ENCODE data around the gene TIMP2.

The TIMP2 gene

DNA sequence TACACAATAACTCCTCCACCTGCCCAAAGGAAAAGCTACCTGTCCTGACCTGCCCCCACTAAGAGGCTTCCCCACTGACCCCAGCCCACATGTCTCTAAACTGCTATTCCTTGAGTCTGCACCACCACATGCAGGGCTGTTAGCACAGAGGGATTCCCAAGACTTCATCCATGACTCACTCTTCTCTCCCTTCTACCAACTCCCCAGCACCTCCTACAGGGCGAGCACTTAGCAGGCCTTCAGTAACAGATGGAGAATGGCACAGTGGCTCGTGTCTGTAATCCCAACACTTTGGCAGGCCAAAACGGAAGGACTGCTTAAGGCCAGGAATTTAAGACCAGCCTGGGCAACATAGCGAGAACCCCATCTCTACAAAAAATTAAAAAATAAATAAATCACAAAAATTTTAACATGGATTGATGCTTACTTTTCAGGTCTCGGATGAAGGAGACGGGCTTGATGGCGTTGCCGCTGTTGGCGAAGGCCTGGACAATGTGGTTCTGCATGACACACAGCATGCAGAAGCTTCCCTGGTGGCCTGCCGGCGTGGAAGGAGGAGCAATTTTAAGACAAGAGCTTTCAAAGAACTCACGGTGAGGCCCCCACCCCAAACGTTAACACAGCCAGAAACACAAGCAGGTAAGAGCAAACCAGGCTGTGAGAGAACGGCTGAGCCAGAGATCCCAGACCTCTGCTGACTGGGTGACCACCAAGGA, 96.6 kb downstream of the TIMP2 start:
- Histone ChIP-seq H3K9ac (ENCODE audit: low read depth, low read length) (no peak overlapping the region), H3K9me3 (ENCODE audit: control insufficient read depth, insufficient read depth, low read length) (no peaks in the 10 kb centered on the region), H3K4me1 (ENCODE audit: control insufficient read depth, insufficient read depth, low read length) (no peaks in the 10 kb centered on the region), H3K36me3 (ENCODE audit: control insufficient read depth, insufficient read depth, low read length) (peaks cover 98% of the 10 kb centered on the region), H3K27me3 (ENCODE audit: control insufficient read depth, insufficient read depth, low read length) (no peaks in the 10 kb centered on the region), H3K4me3 (ENCODE audit: low read depth, low read length) (no peak overlapping the region), H3K27ac (ENCODE audit: low read depth, low read length) (no peak overlapping the region)

- no peaks in the 10 kb centered on the region for H3K9me3 ChIP-seq (ENCODE audit: control insufficient read depth, insufficient read depth, low read length)
- peaks cover 98% of the 10 kb centered on the region for H3K36me3 ChIP-seq (ENCODE audit: control insufficient read depth, insufficient read depth, low read length)
- H3K9ac ChIP-seq (ENCODE audit: low read depth, low read length) = no peak overlapping the region
- no peaks in the 10 kb centered on the region for H3K27me3 ChIP-seq (ENCODE audit: control insufficient read depth, insufficient read depth, low read length)
- H3K4me1 ChIP-seq (ENCODE audit: control insufficient read depth, insufficient read depth, low read length) = no peaks in the 10 kb centered on the region
- no peak overlapping the region for H3K4me3 ChIP-seq (ENCODE audit: low read depth, low read length)
- H3K27ac ChIP-seq (ENCODE audit: low read depth, low read length) = no peak overlapping the region
These were observed 98.2 kb downstream of the TIMP2 start for GRCh38 chr17:78826836-78827509.

DNA sequence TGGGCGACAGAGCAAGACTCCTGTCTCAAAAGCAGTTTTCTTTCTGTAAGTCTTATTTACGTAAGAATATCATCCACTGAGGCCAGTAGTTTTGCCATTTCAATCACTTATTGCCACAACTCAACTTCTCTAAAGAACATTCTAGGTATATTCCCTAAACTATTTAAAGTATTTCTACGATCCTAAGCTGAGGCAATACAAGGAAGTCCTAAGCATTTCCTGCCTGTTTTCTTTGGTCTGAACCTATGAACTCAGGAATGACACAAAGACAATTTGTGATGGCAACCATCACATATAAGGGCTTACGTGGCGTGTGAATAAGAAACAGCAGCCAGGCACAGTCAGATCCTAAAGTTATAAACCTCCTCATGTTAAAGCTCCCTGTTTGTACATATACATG, 98.8 kb downstream of the TIMP2 start:
- Histone ChIP-seq H3K4me1 (ENCODE audit: control insufficient read depth, insufficient read depth, low read length) (no peaks in the 10 kb centered on the region), H3K4me3 (ENCODE audit: low read depth, low read length) (no peak overlapping the region), H3K27me3 (ENCODE audit: control insufficient read depth, insufficient read depth, low read length) (no peaks in the 10 kb centered on the region), H3K36me3 (ENCODE audit: control insufficient read depth, insufficient read depth, low read length) (peaks cover 98% of the 10 kb centered on the region), H3K9ac (ENCODE audit: low read depth, low read length) (no peak overlapping the region), H3K9me3 (ENCODE audit: control insufficient read depth, insufficient read depth, low read length) (no peaks in the 10 kb centered on the region), H3K27ac (ENCODE audit: low read depth, low read length) (no peak overlapping the region)

DNA sequence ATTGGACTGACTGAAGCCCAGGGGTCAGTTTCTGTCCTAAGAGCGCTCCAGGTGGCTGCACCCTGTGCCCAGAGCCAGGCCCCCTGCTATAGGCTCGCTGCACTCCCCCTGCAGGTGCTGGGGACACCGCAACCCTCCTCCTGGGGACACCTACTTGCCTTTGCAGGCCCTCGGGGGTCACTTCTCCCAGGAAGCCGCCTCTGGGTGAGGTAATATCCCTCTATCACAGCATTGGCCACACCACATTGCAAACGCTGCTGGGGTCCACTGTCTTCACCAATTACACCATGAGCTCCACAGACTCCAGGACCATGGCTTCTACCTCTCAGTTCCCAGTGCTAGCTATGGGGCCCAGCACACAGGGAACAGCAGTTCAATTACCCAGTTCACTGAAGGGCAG, 99.5 kb downstream of the TIMP2 start:
- Histone ChIP-seq H3K36me3 (ENCODE audit: control insufficient read depth, insufficient read depth, low read length) (peaks cover 98% of the 10 kb centered on the region), H3K4me3 (ENCODE audit: low read depth, low read length) (no peak overlapping the region), H3K9me3 (ENCODE audit: control insufficient read depth, insufficient read depth, low read length) (no peaks in the 10 kb centered on the region), H3K9ac (ENCODE audit: low read depth, low read length) (no peak overlapping the region), H3K4me1 (ENCODE audit: control insufficient read depth, insufficient read depth, low read length) (no peaks in the 10 kb centered on the region), H3K27ac (ENCODE audit: low read depth, low read length) (no peak overlapping the region), H3K27me3 (ENCODE audit: control insufficient read depth, insufficient read depth, low read length) (no peaks in the 10 kb centered on the region)

DNA sequence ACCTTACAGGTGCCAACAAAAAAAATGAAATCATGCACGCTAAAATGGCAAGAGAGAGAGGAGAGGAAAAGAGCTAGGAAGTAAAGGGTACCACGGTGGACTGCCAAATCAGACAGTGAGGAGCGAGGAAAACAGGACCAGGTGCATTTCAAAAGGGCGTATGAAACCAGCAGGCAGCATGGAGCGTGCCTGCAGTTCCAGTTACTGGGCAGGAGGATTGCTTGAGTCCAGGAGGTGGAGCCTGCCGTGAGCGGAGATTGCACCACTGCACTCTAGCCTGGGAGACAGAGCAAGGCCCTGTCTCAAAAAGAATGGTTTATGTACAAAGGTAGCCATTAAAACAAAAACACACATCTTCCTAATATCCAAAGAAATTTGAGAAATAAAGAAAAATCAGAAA, 100.9 kb downstream of the TIMP2 start:
- Histone ChIP-seq H3K27me3 (ENCODE audit: control insufficient read depth, insufficient read depth, low read length) (no peaks in the 10 kb centered on the region), H3K4me3 (ENCODE audit: low read depth, low read length) (no peak overlapping the region), H3K4me1 (ENCODE audit: control insufficient read depth, insufficient read depth, low read length) (no peaks in the 10 kb centered on the region), H3K9ac (ENCODE audit: low read depth, low read length) (no peak overlapping the region), H3K9me3 (ENCODE audit: control insufficient read depth, insufficient read depth, low read length) (no peaks in the 10 kb centered on the region), H3K27ac (ENCODE audit: low read depth, low read length) (no peak overlapping the region), H3K36me3 (ENCODE audit: control insufficient read depth, insufficient read depth, low read length) (peaks cover 98% of the 10 kb centered on the region)

DNA sequence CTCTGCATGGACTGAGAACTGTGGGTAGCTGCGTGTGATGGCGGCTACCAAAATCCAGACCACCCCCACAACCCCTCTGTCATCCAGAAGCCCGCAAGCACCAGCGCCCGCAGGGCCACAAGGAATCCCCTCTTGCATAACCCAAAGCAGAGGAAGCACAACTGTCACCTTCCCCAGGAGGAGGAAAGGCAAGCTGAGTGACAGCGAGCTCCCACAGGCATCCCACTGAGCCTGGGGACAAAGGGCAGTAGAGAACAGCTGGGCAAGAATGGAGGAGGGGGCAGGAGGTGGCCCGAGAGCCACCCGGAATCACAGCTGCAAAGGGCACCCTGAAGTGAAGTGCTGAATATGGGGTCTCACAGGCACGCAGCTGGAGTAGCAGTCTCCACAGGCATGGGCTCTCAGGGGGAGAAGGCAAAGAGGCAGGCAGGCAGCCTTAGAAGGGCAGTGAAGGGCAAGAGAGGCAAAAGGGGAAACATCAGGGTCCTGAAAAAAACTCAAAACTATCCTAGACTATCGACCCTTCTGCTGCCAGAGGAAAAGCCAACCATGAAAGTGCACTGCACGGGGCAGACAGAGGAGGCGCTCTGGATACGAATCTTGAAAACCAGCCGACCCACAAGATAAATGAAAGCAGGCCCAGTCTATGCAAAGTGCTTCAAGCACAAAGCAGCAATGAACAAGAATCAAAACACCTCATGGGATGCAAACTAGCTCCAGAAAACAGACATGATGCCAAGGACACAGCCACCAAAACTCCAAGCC, 101.7 kb downstream of the TIMP2 start:
- H3K9me3 ChIP-seq (ENCODE audit: control insufficient read depth, insufficient read depth, low read length) = no peaks in the 10 kb centered on the region
- no peaks in the 10 kb centered on the region for H3K4me1 ChIP-seq (ENCODE audit: control insufficient read depth, insufficient read depth, low read length)
- H3K4me3 ChIP-seq (ENCODE audit: low read depth, low read length) = no peak overlapping the region
- H3K36me3 ChIP-seq (ENCODE audit: control insufficient read depth, insufficient read depth, low read length) = peaks cover 98% of the 10 kb centered on the region
- H3K9ac ChIP-seq (ENCODE audit: low read depth, low read length) = no peak overlapping the region
- no peaks in the 10 kb centered on the region for H3K27me3 ChIP-seq (ENCODE audit: control insufficient read depth, insufficient read depth, low read length)
- H3K27ac ChIP-seq (ENCODE audit: low read depth, low read length) = no peak overlapping the region

DNA sequence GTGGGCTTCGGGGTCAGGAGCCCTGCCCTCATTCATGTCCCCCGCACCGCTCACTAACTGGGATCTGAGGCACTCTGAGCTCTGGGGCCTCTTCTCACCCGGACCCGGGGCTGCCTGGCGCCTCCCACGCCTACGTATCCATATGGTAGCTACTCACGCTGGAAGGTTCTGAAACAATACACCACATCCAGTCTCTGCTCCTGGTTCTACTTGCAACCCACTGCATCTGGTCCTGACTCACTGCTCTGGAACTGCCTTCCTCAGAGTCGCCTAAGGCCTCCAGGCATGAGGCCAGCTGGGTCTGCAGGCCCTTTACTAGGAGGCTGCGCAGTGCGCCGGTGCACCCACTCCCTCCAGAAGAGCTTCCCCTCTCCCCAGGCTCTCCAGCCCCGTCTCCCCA, 102.6 kb downstream of the TIMP2 start:
- no peak overlapping the region for H3K9ac ChIP-seq (ENCODE audit: low read depth, low read length)
- peaks cover 98% of the 10 kb centered on the region for H3K36me3 ChIP-seq (ENCODE audit: control insufficient read depth, insufficient read depth, low read length)
- H3K27ac ChIP-seq (ENCODE audit: low read depth, low read length) = no peak overlapping the region
- H3K4me3 ChIP-seq (ENCODE audit: low read depth, low read length) = no peak overlapping the region
- H3K27me3 ChIP-seq (ENCODE audit: control insufficient read depth, insufficient read depth, low read length) = no peaks in the 10 kb centered on the region
- no peaks in the 10 kb centered on the region for H3K4me1 ChIP-seq (ENCODE audit: control insufficient read depth, insufficient read depth, low read length)
- no peaks in the 10 kb centered on the region for H3K9me3 ChIP-seq (ENCODE audit: control insufficient read depth, insufficient read depth, low read length)

DNA sequence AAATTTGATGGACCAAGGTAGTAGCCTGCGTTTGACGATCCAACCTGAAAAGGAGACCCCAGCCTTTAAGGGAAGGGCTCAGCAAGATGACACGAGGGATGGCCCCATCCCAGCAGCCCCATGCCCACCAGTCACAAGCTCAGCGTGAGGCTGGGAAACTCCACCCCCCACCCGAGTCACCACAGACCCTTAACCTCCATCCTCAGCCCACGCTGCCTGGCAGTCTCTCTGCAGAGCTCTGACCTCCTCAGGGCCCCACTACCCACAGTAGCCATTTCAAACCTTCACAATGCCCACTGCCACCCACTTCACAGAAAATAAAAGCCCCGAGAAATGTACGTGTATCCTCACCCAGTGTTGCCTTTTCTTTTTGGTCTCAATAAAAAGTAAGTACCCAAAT, 103.2 kb downstream of the TIMP2 start:
- Histone ChIP-seq H3K9me3 (ENCODE audit: control insufficient read depth, insufficient read depth, low read length) (no peaks in the 10 kb centered on the region), H3K36me3 (ENCODE audit: control insufficient read depth, insufficient read depth, low read length) (peaks cover 98% of the 10 kb centered on the region), H3K4me3 (ENCODE audit: low read depth, low read length) (no peak overlapping the region), H3K27me3 (ENCODE audit: control insufficient read depth, insufficient read depth, low read length) (no peaks in the 10 kb centered on the region), H3K4me1 (ENCODE audit: control insufficient read depth, insufficient read depth, low read length) (no peaks in the 10 kb centered on the region), H3K27ac (ENCODE audit: low read depth, low read length) (no peak overlapping the region), H3K9ac (ENCODE audit: low read depth, low read length) (no peak overlapping the region)

DNA sequence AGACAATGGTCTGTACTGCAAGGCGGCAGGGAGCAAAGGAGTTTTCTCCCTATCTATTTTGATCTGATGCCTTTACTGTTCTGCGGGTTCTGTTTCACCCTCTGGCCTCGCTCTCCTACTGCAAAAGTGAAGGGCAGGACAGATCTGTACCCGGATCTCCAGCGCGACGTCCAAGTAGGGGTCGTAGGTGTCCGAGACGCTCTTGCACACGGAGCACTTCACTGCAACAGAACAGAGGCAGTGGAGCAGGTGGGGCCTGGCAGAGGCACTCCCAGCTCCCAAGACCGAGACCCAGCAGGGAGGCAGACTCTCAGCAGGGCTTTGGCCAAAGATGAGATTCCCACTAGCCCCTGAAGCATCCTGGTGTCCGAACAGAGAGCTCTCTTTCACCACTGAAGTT, 104.3 kb downstream of the TIMP2 start:
- Histone ChIP-seq H3K36me3 (ENCODE audit: control insufficient read depth, insufficient read depth, low read length) (peaks cover 98% of the 10 kb centered on the region), H3K27ac (ENCODE audit: low read depth, low read length) (no peak overlapping the region), H3K4me3 (ENCODE audit: low read depth, low read length) (no peak overlapping the region), H3K4me1 (ENCODE audit: control insufficient read depth, insufficient read depth, low read length) (no peaks in the 10 kb centered on the region), H3K9me3 (ENCODE audit: control insufficient read depth, insufficient read depth, low read length) (no peaks in the 10 kb centered on the region), H3K27me3 (ENCODE audit: control insufficient read depth, insufficient read depth, low read length) (no peaks in the 10 kb centered on the region), H3K9ac (ENCODE audit: low read depth, low read length) (no peak overlapping the region)

DNA sequence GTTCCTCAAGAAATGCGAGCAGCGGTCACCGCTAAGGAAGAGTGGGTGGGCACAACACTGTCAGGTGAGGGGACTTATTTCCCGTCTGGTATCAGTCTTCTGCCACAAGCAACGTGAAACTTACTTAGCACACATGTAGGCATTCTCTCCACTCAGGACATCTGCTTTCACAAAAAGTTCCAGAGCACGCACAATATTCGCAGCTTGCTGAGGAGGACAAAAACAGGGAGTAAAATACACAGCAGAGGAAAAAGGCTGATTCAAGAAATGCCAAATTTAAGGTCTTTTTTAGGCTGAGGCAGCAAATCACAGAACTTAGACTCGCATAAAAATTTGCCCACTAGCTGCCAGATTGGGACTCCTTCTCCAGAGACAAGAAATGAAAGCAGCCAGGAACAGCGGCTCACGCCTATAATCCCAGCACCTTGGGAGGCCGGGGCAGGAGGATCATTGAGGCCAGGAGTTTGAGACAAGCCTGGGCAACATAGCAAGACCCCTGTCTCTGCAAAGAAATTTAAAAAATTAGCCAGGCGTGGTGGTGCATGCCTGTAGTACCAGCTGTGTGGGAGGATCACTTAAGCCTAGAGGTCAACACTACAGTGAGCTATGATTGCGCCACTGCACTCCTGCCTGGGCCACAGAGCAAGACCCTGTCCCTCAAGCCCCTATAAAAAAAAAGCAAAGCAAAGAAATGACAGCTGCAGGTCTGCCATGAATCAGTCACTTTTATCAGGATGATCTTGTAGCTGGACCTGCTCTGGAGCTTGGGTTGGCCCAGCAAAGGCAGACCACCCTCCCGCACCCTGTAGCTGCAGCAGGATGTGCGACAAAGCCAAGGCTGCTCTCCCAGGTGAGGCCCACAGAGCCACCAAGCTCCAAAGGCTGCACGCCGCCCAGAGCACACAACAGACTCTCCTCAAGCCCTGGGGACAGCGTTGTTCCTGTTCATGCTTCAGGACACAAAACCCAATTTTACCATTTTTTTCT, 105.1 kb downstream of the TIMP2 start:
- H3K9ac ChIP-seq (ENCODE audit: low read depth, low read length) = no peak overlapping the region
- H3K36me3 ChIP-seq (ENCODE audit: control insufficient read depth, insufficient read depth, low read length) = peaks cover 98% of the 10 kb centered on the region
- no peak overlapping the region for H3K27ac ChIP-seq (ENCODE audit: low read depth, low read length)
- H3K4me1 ChIP-seq (ENCODE audit: control insufficient read depth, insufficient read depth, low read length) = no peaks in the 10 kb centered on the region
- H3K4me3 ChIP-seq (ENCODE audit: low read depth, low read length) = no peak overlapping the region
- no peaks in the 10 kb centered on the region for H3K9me3 ChIP-seq (ENCODE audit: control insufficient read depth, insufficient read depth, low read length)
- no peaks in the 10 kb centered on the region for H3K27me3 ChIP-seq (ENCODE audit: control insufficient read depth, insufficient read depth, low read length)

Measured in HUES48 (cell line).